Ecto neural progenitor cell (in vitro differentiated cells): ENCODE results near the gene PRRC2B.

ENCODE experiments used
- DNase-seq: peaks from one replicate; pipeline ENCODE4 v3.0.0-alpha.2; 2018; ENCODE audit warnings: low spot score

PRRC2B gene

DNA sequence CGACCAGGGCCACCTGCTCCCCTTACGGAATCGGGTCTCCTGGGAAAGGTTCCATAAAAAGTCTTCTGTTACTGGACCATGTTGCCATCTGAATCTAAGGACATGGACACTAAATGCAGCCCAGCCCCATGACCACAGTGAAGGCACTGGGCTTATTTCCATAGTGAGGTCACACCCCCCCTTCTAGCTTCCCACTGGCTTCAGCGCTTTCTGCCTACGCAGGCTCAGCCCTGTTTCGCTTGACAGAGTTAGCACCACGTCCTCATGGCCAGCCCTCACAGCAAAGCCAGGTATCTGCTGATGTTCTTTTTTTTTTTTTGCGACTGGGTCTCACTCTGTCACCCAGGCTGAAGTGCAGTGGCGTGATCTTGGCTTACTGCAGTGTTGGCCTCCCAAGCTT lies 123.0 kb downstream of the PRRC2B start:
- DNase-seq = no peak

DNA sequence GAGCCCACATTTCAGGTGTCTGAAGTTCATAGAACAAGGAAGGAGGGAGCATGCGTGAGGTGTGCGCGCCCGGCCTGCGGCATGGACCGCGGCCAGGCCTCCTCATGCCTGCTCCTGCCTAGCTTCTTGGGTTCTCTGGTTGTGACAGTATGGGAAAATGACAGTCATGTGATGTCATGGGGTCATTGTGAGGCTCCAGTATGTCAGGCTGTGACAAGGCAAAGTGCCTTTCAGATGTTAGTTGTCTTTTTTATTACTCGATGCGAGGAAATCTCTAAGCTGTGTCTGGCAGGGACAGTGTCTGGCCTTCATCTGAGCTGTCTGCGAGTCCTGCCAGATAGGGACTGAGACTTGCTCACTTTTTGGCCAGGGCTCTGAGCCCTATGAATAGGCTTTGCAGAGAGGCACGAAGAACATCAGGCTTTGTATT lies 123.9 kb downstream of the PRRC2B start:
- no peak for DNase-seq

DNA sequence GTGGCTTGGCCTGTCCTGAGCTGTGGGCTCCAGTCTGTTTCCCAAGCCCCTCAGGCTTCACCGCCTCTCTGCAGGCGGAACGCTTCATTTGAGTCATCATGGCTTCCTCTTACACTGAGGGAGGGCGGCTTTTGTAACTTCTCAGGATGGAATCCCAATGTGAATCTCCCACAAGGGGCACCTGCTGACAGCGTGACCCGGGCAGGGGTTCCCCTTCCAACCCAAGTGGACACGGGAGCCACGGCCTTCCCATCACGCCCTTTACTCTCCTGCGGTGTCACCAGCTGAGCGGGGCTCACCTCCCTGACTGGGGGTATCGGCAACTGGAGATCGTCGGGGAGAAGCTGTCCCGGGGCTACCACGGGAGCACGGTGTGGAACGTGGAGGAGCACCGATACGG lies 124.7 kb downstream of the PRRC2B start:
- DNase-seq = no peak

DNA sequence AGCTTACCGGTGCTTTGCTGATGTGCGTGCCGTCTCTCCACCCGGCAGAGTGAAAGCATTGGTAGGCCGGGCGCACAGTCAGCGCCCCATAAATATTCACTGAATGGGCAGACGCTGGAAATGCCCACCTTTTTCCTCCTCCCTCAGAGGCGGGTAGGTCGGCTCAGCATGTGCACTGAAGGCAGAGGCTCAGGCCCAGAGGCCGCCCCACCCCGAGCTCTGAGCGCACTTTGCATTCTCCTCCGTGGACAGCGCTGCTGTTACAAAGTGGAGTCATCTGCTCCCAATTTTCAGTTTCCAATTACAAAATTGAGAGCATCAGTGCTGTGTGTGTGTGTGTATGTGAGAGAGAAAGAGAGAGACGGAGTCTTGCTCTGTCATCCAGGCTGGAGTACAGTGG lies 126.6 kb downstream of the PRRC2B start:
- DNase-seq = no peak

DNA sequence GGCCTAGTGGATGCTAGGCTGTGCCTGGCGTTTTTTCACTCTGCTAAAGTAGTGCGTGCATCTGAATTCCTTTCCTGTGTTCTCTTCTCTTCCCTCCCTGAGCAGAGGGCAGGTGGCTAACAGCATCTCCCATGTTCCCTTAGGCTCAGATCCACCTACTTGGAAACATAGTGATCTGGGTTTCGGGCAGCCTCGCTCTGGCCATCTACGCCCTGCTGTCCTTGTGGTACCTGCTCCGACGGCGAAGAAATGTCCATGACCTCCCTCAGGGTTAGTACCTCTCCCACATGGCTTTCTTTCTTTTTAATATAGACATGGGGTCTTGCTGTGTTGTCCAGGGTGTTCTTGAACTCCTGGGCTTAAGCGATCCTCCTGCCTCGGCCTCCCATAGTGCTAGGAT lies 127.3 kb downstream of the PRRC2B start:
- DNase-seq = no peak

DNA sequence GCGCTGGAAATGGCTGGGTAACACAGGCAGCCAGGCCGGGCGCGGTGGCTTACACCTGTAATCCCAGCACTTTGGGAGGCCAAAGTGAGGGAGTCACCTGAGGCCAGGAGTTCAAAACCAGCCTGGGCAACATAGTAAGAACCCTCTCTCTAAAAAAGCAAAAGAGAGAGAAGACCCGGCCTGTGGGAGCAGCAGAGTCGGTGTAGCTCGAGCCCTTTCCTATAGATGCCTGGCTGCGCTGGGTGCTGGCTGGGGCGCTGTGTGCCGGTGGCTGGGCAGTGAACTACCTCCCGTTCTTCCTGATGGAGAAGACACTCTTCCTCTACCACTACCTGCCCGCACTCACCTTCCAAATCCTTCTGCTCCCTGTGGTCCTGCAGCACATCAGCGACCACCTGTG lies 127.9 kb downstream of the PRRC2B start:
- no peak for DNase-seq

DNA sequence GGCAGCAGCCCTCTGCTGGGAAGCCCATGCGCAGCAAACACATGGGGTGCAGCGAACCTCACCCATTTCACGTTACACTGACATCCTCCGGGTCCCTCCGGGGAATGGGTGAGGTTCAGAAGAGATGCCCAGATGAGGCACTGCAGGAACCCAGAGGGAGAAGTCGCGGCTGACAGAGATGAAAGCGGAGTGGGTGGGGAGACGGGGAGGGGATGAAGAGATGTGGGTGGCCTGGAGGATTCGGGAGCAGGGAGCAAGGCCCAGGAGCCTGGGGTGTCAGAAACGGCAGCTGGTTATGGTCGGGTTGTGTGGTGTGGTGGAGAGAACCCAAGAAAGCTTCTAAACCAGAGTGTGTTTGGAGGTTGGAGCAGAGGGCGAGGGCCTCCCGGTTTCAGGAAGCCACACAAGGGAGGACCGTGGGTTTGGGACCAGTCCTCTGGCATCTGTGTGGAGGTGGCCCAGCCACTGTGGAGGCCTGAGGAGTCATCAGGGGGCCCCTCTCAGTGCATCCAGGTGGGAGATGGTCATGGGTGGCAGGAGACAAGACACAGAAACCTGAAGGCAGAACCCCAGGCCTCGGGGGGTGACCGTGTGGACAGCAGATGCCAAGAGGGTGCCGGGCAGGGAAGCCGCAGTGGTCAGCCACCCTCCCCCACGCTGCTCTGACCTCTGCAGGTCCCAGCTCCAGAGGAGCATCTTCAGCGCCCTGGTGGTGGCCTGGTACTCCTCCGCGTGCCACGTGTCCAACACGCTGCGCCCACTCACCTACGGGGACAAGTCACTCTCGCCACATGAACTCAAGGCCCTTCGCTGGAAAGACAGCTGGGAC lies 128.6 kb downstream of the PRRC2B start:
- DNase-seq = no peak

DNA sequence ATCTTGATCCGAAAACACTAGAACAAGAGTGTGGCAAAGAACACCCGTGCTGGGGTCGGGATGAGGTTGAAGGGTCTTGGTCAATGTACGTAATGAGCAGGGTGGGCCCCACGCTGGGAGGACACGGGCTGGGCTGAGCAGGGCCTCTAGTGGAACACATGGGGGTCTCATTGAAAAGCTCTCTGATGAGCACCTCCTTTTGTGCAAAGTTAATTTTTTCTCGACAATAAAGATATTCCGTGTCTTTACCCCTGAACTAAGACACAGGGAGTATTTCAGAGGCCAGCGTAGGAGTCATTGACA lies 129.2 kb downstream of the PRRC2B start:
- DNase-seq = no peak

DNA sequence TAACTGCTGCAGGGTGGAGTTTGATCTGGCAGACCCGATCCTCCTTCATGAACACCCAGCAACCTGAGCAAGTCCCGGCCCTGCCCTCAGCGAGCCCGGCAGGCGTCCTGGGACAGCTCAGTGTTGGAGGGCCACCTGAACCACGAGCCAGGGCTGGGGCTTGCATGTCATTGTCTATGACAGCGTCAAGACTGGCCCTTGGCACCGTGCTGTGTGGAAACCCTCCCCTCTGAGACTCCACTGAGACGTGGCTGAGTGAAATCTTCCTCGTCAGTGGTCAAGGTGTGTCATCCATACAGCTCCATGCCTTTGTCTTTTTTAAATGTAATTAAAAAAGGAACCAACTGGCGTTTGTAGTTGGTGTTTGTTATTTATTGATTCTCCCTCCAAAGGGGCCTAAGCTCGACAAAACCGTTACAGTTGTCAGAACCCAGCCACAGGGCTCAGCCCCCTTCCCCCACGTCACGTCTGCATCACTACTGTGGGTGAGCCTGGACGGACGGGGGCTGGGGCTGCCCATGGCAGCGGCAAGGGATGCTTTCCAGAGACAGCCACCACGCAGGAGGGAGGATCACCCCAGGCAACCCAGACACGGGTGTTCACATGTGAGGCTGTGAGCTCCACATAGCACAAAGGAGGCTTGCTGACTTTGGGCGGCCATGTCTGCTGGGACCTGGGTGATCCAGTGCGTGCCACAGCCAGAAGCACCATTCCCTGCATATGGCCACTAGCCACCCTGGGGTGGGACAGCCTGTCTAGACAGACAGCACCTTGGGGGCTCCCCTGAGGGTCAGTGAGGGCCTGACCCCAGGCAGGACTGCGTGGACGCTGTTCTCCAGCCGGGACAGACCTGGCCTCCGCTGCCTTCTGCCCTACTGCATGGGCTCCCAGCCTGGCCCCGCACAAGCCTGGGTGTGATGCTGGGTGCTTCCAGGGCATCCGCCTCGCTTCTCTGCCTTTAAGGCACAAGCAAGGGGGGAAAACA lies 129.9 kb downstream of the PRRC2B start:
- no peak for DNase-seq

DNA sequence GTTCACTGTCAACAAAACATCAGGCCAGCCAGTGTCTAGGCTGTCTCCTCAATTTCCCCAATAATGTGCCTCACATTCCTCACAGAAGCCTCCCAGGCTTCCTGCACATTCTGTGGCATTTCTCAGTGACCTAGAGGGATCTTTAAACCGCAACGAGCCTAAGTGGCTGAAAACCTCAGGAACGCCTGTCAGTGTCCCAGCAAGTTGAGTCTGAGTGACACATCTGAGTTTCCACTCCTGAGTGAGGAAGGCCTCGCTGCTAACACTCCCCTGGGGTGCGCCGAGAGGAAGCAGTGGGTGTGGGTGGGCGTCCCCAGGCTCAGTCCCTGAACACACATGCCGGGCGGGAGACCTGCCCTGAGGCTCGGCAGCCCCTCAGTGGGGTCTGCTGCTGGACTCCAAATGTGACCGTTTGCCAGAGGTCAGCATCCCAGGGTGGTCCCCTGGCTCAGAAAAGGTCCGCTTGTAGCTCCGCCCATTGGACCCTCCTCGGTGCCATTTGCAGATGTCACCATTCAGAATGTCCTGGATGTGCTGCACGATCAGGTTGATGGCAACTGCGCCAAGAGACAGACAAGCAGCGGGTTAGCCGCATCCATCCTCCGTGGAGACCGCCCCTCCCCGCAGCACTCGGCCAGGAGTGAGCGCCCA lies 130.9 kb downstream of the PRRC2B start:
- DNase-seq = no peak

DNA sequence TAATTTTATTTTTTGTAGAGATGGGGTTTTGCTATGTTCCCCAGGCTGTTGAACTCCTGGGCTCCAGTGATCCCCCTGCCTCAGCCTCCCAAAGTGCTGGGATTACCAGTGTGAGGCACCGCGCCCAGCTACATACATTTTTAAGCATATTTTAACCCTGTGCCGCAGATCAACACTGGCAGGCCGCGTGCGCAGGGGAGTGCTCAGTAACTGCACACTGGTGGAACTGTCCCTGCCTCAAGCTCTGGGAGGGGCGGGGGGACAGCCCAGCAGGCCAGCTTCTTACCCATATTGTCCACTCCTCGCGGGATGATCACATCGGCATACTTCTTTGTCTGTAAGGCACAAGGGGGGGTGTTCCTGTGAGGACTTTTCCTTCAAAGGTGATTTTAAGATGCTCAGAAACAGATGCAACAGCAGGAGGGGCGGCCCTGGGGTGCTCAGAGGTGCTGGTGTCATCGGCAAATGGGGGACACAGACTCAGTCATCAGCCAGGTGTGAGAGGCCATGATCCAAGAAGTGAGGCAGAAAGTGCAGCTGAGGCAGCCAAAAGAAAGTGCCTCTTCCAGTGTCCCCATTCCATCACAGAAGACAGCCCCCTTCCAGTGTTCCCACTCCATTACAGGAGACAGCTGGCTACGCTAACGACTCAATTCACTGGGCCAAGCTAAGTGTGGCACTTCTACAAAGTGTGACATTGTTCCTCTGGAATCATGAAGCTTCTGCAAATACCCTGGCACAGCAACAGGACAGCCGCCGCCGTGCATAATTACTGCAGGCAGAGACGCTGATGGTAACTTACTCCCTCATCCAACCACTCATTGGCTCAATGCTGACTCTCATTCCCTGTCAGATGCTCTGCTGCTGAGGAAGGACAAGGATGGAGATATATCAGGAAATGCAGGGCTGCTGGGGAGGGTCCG lies 132.0 kb downstream of the PRRC2B start:
- no peak for DNase-seq

DNA sequence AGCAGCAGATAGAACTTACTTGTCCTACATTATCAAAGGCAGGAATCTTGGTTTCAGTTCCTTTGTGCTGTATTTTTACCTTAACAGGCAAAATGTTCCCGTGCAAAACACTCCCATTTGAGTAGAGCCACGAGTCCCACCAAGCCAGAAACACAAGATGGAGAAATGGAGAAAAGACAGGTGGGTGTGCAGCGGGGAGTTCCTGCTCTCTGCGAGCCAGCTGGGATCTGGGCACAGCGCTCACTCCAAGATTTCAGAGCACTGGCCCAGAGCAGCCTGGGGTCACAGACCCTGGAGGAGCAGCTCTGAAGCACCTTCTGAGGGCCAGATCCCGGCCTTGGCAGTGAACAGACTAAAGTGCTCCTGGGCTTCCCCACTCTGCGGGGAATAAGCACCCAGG lies 134.3 kb downstream of the PRRC2B start:
- DNase-seq = no peak

DNA sequence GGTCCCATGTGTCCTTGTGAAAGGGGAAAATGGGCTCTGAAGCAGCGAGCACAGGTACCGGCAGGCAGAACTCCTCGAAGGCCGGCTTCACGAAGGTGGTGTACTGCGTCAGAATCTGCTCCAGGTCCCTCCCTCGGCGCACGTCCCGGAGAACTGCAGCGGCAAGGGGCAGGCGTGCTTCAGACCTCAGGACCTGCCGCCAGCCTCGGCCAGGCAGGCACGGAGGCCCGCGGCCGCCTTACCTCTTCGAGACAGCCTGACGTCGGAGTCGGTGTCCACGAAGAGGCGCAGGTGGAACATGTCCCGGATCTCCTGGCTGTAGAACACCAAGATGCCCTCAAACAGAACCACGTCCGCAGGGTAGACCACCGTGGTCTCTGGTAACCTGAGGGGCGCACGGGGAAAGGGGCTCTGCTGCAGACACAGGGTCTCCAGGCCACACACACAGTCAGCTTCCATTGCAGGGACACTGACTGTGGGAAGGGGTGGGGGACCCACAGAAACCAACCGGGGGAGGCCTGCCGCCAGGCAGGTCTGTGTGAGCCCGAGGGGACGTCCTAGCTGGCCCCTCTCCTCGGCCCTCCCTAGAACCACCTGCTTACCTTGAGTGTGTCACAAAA lies 135.1 kb downstream of the PRRC2B start:
- DNase-seq = no peak

DNA sequence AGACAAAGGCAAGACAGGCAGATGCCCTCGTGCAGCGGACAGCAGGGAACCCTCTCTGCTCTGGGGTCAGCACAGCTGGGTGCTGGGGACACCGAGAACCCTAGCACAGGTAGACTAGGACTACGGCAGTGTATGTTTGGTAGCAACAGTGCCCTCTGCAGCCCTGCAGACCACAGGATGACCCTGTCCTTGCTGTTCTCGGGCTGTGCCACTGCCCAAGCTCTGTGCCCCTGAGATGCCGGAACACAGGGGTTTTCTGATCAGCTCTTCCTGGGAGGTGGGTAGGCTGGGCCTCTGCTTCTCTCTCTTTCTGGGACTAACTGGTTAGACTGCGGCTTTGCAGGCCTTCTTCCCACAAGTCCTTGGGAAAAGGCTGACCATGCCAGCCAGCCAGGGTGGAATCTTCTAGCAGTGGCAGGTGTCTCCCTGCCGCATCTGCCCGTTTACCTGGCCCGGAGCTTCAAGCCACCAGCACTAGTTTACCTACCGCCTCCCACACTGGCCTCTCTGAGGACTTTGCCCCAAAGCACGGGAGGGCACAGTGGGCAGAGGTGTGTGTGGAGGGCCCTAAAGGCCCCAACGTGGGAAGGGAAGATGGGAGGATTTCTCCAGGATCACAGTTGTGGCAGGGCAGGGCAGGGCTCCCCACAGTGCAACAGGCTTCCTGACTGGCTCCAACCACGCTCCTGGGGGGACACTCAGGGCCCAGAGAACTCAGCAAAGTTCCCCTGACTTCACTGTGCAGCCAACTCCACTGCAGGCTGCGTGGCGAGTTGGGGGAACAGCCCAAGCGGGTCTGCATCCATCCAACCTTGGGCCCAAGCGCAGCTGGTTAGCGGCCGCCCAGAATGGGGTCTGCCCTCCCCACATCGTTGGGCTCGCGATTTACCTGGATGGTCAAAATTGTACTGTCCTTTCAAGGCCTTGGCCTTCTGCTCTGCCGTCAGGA lies 136.0 kb downstream of the PRRC2B start:
- DNase-seq = no peak

DNA sequence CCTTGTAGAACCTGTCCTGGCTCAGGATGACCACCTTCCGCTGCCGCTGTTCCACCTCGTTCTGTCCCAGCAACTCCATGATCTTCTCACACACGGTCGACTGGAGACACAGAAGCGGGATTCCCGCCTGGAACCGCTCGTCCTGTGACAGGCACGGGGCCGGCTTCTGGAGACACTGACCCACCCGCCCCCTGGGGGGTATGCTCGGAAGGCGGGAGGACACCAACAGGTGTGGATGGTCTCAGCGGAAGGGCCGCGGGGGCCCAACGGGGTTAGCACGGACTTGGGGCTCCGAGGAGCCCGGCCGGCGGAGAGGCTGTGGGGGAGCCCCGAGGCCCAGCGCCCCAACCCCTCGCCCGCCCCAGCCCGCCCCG lies 136.6 kb downstream of the PRRC2B start:
- DNase-seq = peak; percentile 62

DNA sequence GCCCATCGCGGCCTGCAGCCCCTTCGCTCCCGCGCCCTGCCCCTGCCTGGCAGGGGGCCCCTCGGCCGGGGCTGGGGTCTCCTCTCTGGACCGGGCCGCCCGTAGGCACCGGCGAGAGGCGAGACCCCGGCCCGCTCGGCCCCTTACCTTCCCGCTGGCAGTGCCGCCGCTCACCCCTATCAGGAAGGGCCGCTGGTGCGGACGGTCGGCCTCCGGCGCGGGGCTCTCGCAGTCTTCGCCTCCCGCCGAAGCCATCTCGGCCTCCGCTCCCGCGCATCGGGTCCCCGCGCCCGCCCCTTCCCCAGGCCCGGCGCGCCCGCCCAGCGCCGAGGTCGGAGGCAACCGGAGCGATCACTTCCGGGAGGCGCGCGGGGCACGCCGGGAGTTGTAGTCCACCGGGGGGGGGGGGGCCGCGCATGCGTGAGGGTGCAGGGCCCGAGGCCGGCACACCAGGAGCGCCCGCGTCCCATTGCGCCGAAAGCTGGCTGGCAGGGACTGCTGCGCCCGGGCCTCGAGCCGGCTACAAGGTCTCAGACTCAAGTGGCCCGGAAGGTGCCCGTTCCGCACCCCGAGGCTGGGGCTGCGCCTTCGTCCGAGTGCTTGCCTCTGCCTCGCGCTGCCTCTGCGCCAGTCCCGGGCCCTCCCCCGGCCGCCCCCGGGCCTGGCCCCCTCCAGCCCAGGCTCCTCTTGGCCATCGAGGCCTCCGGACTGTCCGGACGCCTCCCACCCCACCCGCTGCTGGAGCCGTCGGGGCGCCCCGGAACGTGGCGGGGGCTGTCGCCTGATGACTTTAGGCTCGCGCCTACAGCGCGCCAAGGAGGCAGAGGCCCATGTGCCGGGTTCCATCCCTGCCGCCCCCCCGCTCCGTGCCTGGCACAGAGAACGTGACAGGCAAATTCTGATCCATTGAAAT lies 137.3 kb downstream of the PRRC2B start, which contains the start of gene UCK1:
UCK1 (minus strand) TSS at position 344 of the 913 bp plus-strand sequence; CDS start at position 255, 89 bp downstream.
- DNase-seq = peak; percentile 92

DNA sequence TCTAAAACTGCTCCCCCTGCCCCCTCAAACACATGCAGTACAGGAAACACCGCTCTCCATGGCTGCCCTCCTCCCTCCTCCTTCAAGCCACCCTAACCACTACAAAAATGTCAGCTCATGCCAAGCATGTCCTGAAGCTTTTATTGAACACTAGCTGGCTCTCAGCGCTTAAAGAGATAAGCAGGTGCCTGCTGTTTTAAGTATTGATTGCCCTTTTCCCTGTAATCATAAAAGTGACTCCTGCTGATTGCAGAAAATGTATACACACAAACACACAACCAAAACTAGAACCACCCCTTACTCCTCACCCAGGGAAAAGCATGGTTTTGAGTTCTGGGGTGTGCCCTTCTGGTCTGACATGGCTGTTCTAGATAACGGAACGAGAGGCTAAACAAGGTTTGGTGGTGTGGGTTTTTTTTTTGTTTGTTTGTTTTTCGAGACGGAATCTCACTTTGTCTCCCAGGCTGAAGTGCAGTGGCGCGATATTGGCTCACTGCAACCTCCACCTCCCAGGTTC lies 140.9 kb downstream of the PRRC2B start:
- DNase-seq = no peak

DNA sequence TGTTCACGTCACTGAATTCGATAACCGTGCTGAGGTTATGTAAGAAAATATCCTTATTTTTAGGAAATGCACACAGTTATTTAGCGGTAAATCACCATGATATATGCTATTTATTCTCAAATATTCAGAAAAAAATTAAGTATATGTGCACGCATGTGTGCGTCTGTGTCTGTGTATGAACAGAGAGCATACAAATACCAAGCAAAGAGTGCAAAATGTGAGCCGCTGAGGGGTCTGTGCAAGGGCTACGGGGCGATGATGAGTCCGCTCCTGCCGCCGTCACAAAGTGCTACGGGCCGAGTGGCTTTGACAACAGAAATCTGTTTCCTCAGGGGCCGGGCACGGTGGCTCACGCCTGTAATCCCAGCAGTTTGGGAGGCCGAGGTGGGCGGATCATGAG lies 144.1 kb downstream of the PRRC2B start:
- no peak for DNase-seq
